ENCODE measurements around the gene BORCS8.

DNA sequence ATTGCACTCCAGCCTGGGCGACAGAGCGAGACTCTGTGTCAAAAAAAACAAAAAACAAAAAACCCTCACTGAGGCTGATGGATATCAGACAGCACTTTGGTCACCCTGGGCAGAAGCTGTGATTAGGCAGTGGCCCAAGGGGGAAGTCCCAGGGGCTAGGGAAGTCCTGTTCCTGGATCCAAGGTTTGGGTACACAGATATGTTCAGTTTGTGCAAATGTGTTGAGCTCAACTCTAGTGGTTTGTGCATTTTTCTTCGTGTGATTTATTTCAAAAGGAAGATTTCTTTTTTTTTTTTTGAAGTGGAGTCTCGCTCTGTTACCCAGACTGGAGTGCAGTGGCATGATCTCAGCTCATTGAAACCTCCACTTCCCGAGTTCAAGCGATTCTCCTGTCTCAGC lies 34.1 kb downstream of the BORCS8 start:
- TF ChIP-seq EP300 (conservative IDR thresholded peaks at IDR 0.05; ENCODE audit: poor library complexity, severe bottlenecking), result no peak
- TF ChIP-seq, protein P1, sequence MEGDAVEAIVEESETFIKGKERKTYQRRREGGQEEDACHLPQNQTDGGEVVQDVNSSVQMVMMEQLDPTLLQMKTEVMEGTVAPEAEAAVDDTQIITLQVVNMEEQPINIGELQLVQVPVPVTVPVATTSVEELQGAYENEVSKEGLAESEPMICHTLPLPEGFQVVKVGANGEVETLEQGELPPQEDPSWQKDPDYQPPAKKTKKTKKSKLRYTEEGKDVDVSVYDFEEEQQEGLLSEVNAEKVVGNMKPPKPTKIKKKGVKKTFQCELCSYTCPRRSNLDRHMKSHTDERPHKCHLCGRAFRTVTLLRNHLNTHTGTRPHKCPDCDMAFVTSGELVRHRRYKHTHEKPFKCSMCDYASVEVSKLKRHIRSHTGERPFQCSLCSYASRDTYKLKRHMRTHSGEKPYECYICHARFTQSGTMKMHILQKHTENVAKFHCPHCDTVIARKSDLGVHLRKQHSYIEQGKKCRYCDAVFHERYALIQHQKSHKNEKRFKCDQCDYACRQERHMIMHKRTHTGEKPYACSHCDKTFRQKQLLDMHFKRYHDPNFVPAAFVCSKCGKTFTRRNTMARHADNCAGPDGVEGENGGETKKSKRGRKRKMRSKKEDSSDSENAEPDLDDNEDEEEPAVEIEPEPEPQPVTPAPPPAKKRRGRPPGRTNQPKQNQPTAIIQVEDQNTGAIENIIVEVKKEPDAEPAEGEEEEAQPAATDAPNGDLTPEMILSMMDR (IDR thresholded peaks at IDR 0.05; ENCODE audit: poor library complexity, severe bottlenecking), result no peak
- no peak for TF ChIP-seq MXI1 (conservative IDR thresholded peaks at IDR 0.05; ENCODE audit: poor library complexity, severe bottlenecking)
- TF ChIP-seq EZH2 (IDR thresholded peaks at IDR 0.05; ENCODE audit: borderline replicate concordance, insufficient read depth, low read length, poor library complexity, severe bottlenecking), result no peak
- TF ChIP-seq, protein P2, sequence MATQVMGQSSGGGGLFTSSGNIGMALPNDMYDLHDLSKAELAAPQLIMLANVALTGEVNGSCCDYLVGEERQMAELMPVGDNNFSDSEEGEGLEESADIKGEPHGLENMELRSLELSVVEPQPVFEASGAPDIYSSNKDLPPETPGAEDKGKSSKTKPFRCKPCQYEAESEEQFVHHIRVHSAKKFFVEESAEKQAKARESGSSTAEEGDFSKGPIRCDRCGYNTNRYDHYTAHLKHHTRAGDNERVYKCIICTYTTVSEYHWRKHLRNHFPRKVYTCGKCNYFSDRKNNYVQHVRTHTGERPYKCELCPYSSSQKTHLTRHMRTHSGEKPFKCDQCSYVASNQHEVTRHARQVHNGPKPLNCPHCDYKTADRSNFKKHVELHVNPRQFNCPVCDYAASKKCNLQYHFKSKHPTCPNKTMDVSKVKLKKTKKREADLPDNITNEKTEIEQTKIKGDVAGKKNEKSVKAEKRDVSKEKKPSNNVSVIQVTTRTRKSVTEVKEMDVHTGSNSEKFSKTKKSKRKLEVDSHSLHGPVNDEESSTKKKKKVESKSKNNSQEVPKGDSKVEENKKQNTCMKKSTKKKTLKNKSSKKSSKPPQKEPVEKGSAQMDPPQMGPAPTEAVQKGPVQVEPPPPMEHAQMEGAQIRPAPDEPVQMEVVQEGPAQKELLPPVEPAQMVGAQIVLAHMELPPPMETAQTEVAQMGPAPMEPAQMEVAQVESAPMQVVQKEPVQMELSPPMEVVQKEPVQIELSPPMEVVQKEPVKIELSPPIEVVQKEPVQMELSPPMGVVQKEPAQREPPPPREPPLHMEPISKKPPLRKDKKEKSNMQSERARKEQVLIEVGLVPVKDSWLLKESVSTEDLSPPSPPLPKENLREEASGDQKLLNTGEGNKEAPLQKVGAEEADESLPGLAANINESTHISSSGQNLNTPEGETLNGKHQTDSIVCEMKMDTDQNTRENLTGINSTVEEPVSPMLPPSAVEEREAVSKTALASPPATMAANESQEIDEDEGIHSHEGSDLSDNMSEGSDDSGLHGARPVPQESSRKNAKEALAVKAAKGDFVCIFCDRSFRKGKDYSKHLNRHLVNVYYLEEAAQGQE (IDR thresholded peaks at IDR 0.05; ENCODE audit: borderline replicate concordance), result no peak
- TF ChIP-seq SMC3 (conservative IDR thresholded peaks at IDR 0.05; ENCODE audit: poor library complexity), result no peak
- TF ChIP-seq POLR2AphosphoS5 (IDR thresholded peaks at IDR 0.05), result no peak

All from neural cell (in vitro differentiated cells).